NOMO-1 treated with dmso at 0.1 percent for 144 hours (cell line): Measurements from ENCODE around the gene SERINC2.
A peak's percentile ranks its signal among the peaks of the same experiment; 100 is the strongest.
"Not testable (repeated sequence)": the region's sequence is repeated elsewhere in the genome, so short reads cannot be mapped to it uniquely, and the experiment has no call there.

Experiments
- DNase-seq: peaks from one replicate; lab custom pipeline; 2025; ENCODE audit not compliant: unreplicated experiment; lab: John Stamatoyannopoulos, UW

The SERINC2 gene

DNA sequence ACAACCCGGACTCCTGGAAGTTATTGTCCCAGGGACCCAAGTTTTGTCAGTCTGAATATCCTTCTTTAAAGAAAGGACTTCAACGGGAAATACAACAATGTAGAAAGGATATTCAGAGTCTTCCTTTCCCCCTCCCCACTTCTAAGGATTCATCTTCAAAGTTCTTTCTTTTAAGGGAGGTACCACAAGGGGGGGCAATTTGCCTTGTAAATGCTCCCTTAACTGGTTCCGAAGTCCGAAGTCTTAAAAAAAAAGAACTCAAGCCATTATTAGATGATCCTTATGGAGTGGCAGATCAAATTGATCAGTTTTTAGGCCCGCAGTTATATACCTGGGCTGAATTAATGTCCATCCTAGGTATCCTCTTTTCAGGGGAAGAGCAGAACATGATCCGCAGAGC, 47.0 kb downstream of the SERINC2 start:
- no peak for DNase-seq

DNA sequence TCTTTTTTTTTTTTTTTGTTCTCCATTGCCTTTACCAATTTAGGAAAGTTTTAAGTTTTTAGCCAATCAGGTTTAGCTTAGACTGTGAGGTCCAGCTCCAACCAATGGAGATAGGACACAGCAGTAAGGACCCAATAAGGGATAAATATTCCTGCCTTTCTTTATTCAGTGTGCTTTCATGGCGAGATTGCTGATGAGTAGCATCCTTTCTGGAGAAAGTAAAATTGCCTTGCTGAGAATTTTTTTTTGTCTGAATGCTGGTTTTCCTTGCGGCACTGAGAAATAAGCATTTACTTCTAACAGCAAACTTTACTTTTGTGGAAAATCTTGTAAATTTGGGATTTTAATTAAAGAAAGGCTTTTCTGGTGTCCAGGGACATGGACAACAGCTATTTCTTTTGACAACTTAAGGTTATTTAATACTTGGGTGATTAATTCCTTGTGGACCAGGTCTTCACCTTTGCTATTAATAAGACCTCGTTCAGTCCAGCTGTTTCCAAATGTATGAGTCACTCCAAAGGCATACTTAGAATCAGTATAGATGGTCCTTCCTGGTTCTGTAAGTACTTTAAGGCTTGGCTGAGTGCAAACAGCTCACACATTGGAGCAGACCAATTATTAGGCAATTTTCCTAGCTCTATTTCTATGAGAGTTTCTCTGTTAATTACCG, 54.1 kb downstream of the SERINC2 start:
- DNase-seq = no peak

DNA sequence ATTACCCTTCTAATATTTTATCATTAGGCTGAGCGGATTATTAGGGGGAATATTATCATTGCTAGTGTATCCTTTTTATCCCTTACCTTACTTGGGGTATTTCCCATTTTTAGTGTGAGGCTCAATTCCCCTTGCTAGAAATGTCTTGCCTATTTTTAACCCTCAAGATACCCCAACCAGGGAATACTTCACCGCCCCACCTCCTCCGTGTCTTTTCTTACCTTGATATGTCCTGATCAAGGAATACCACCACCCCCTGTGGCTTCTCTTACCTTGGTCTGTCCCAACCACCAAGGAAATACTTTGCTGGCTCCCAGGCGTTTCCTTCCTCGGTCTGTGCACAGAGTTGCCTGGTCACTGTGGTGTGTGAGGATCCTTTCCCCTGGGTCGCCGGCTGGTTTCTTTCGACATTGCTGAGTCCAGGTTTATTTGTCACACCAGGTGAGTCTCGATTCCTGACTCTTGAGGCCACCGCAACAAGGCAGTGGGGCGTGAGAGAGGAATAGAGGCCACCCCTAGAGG, 57.8 kb downstream of the SERINC2 start:
- DNase-seq = no peak

DNA sequence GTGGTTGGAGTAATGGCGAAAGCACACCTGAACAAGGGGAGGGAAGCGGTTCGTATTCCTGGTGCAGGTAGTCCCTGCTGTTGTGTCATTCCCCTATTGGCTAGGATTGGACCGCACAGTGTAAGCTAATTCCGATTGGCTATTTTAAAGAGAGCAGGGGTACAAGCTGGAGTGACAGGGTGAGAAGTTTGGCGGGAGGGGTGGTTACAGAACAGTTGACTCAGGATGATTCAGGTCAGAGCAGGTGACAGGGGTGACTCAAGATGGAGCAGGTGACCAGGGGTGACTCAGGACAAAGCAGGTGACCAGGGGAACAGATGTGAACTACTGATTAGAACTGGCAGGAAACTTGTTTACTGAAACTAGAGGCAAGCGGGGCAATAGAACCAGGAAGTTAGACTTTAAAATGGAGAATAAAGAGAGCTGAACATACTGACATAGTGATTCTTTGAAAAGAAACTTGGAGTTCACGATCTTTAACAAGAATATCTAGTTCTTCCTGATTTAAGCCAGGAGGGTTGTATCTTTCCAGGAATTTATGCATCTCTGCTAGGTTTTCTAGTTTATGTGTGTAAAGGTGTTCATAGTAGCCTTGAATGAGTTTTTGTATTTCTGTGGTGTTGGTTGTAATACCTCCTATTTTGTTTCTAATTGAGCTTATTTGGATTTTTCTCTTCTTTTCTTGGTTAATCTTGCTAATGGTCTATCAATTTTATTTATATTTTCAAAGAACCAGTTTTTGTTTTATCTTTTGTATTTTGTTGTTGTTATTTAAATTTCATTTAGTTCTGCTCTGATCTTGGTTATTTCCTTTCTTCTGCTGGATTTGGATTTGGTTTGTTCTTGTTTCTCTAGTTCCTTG, 58.7 kb downstream of the SERINC2 start:
- not testable (repeated sequence) for DNase-seq

DNA sequence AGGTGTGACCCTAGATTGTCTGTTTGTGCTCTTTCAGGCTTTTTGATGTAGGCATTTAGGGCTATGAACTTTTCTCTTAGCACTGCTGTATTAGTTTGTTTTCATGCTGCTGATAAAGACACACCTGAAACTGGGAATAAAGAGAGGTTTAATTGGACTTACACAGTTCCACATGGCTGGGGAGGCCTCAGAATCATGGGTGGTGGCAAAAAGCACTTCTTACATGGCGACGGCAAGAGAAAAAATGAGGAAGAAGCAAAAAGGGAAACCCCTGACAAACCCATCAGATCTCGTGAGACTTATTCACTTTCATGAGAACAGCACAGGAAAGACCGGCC, 59.3 kb downstream of the SERINC2 start:
- DNase-seq = not testable (repeated sequence)

DNA sequence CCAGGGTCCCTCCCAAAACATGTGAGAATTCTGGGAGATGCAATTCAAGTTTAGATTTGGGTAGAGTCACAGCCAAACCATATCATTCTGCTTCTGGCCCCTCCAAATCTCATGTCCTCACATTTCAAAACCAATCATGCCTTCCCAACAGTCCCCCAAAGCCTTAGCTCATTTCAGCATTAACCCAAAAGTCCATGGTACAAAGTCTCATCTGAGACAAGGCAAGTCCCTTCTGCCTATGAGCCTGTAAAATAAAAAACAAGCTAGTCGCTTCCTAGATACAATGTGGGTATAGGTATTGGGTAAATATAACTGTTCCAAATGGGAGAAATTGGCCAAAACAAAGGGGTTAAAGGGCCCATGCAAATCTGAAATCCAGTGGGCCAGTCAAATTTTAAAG, 59.7 kb downstream of the SERINC2 start:
- not testable (repeated sequence) for DNase-seq

DNA sequence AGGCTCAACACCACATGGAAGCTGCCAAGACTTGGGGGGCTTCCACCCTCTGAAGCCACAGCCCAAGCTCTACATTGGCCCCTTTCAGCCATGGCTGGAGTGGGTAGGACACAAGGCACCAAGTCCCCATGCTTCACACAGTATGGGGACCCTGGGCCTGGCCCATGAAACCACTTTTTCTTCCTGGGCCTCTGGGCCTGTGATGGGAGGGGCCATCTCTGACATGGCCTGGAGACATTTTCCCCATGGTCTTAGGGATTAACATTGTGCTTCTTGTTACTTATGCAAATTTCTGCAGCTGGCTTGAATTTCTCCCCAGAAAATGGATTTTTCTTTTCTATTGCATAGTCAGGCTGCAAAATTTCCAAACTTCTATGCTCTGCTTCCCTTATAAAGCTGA, 60.5 kb downstream of the SERINC2 start:
- DNase-seq = not testable (repeated sequence)

DNA sequence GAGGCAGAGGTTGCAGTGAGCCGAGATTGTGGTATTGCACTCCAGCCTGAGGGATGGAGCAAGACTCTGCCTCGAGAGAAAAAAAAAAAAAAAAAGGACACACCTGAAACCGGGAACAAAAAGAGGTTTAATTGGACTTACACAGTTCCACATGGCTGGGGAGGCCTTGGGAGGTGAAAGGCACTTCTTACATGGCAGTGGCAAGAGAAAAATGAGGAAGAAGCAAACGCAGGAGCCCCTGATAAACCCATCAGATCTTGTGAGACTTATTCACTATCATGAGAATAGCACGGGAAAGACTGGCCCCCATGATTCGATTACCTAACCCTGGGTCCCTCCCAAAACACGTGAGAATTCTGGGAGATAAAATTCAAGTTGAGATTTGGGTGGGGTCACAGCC, 61.6 kb downstream of the SERINC2 start:
- DNase-seq = not testable (repeated sequence)

DNA sequence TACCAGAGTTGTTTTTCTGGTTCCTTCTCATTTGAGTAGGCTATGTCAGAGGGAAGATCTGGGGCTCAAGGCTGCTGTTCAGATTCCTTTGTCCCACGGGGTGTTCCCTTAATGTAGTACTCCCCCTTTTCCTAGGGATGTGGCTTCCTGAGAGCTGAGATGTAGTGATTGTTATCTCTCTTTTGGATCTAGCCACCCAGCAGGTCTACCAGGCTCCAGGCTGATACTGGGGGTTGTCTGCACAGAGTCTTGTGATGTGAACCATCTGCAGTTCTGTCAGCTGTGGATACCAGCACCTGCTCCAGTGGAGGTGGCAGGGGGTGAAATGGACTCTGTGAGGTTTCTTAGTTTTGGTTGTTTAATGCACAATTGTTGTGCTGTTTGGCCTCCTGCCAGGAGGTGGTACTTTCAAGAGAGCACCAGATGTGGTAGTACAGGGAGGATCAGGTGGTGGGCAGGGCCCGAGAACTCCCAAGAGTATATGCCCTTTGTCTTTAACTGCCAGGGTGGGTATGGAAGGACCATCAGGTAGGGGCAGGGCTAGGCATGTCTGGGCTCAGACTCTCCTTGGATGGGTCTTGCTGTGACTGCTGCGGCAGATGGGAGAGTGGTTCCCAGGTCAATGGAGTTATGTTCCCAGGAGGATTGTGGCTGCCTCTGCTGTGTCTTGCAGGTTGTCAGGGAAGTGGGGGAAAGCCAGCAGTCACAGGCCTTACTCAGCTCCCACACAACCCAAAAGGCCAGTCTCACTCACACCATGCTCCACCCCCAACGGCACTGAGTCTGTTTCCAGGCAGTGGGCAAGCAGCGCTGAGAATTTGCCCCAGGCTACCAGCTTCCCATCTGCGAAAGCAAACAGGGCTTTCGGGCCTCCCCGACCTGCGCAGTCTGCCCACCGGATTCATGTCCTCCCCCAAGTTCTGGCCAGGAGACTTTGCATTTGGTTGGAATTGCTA, 64.2 kb downstream of the SERINC2 start:
- DNase-seq = no peak

DNA sequence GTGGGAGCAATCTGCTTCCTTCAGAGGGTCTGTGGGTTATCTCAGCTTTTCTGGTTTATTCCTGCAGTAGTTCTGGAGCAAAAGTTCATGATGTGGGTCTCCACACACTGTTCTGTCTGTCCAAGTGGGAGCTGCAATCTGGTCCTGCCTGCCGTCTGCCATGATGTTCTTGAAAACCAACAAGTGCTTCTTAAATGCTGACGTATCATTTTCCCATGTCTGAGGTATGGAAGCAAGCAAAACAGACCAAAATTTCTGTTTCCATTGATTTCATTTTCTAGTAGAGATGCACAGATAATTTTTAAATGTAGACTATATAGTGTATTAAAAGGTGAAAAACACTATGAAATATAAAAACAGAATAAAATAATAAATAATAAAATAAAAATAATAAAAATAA, 65.2 kb downstream of the SERINC2 start:
- no peak for DNase-seq

DNA sequence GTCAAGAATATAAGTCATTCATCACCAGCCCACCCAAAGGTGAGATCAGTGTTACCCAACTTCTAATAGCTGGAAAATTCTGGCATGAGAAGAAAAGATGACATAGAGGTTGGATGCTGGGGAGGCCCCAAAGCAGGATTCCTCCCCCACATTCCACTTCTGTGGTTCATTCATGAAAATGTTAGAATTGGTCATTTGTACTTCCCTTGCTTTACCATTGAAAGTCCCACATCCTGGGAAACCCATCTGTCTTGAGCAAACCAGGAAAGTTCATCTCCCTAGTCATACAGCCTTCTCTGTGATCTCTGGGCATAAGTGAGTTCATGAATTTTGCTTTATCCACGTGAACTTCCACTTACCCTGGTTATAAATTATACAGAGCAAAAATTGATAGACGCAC, 66.8 kb downstream of the SERINC2 start:
- DNase-seq = no peak

DNA sequence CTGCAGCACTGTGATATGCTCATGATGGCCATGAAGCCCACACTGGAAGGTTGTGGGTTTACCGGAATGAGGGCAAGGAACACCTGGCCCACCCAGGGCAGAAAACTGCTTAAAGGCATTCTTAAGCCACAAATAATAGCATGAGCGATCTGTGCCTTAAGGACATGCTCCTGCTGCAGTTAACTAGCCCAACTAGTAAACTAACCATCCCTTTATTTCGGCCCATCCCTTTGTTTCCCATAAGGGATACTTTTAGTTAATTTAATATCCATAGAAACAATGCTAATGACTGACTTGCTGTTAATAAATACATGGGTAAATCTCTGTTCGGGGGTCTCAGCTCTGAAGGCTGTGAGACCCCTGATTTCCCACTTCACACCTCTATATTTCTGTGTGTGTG, 67.4 kb downstream of the SERINC2 start:
- DNase-seq = not testable (repeated sequence)

DNA sequence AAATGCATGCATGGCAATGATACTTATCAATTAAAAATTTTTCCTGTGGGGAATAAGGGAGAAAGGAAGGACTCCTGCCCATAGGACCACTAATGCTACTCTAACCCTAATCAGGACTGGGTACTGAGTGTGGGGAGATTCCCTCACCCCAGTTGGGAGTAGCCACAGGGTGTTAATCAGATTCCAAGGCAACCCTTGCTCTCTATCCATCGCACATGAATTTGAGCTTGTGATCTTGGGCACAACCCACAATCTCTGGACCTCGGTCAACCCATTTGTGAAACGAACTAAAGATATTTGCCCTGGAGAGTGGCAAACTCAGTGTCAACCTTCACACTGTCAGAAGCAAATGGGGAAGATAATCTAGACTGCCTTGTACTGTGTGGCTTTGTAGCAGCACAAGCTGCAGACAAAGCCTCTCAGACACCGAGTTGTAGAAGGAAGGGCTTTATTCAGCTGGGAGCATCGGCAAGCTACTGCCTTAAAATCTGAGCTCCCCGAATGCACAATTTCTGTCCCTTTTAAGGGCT, 69.5 kb downstream of the SERINC2 start:
- no peak for DNase-seq

DNA sequence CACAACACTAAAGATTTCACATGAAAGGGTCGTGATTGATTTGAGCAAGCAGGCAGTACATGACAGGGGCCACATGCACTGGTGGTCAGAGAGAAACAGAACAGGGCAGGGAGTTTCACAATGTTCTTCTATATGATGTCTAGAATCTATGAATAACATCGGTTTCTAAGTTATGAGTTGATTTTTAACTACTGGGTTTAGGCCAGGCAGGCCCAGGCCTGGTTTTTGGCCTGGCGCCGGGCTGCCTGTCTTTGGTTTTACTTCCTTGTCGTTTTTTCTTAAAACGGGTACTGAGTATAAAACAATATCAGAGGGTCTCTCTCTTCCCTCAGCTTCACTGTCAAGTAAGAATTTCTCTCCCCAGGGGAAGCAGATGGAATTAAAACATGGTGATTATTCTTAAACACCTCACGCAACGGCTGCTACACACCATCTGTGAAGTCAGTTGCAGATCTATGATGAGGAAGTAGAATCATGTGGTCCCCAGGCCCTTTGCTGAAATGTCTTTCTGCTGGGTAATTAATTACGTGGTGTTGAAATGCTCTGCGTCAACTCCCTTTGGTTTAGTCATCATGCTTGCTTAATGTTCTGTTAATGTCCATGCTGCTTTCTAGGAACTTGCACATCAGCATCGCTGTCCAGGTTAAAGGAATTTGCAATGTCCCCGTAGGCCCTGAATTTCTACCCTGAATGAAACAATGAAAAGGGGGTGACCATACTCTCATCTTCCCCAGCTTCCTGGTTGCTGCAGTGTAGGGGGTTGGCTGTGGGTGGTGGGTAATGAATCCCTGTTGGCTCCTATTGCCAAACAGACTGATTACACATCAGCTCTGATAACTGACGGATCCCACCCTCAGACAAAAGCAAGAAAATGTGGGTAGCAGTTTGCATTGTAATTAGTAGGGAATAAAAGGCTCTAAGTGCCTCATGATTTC, 70.3 kb downstream of the SERINC2 start:
- DNase-seq = peak; percentile 94
